T-helper 1 cell (primary cell): ENCODE measurements around the gene ENOPH1.
"Not testable (repeated sequence)": the region's sequence is repeated elsewhere in the genome, so short reads cannot be mapped to it uniquely, and the experiment has no call there.

ENCODE experiments used
- DNase-seq, 5 donors: peaks; one replicate each; pipeline ENCODE4 v3.0.0-alpha.2; 2012 to 2020
- total RNA-seq, 4 donors: gene quantifications; one replicate each; lab custom pipeline; 2026; lab: John Stamatoyannopoulos, UW

ENOPH1 gene
- total RNA-seq, result 25.4 to 37.3 (median 28.4) reads per million in 4 donors

DNA sequence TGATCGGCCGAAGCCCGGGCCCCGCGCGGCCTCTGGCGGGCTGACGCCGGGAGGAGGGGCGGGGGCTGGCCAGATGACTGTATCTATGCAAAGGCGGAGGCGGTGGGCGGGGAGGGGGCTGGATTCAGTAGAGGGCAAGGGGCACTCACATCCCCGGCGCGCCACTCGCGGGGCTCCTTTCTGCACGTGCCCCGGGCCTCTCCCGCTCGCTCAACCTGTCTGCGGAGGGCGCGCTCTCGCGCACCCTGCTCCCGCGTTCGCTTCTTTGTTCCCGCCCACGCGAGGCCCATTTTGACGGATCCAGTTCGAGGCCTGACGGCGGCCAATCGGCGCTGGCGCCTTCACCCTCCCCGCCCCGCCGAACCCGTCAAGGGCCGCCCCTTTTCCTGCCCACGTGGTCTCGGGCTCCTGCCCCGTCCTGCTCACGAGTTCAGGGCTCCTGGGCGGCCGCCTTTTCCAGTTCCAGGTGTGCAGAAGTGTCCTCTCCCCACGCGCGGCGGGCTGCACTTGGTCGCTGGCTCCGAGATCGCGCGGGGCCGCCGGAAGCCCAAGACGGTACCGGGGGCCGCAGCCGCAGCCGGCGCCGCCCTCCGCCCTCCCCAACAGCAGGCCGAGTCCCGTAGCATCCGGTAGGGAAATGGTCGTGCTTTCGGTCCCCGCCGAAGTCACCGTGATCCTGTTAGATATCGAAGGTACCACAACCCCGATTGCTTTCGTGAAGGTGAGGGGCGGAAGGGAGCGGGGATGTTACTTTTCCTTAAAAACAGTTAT lies at the start of gene ENOPH1, which contains the start of gene HNRNPDL:
Gene ENOPH1, plus strand, starts transcription at position 398 of the 771 bp plus-strand sequence. Its CDS starts 240 bp downstream, at position 638.
Gene HNRNPDL, minus strand, starts transcription at position 270 of the 771 bp plus-strand sequence. CDS start 772 bp downstream, outside the sequence.
- DNase-seq, result peak; percentile 90 to 96 (median 95)

DNA sequence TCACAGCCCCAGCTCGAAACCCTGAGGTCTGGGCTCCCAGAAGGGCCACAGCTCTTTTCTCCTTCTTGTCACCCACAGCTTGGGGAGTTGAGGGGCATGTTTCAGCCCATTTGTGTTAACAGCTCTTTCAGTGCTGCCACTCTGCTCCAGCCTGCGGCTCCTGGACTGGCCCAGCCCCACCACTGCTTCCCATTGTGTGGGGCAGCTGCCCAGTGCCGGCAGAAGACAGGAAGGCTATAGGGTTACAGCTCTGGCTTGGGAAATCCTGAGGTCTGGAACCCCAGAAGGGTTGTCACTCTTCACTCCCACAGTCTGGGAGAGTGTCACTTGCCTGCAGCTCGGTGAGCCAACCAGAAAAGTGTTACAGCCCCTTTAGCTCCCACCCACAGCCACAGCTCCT lies 49.6 kb upstream of the ENOPH1 start:
- no peak for DNase-seq

DNA sequence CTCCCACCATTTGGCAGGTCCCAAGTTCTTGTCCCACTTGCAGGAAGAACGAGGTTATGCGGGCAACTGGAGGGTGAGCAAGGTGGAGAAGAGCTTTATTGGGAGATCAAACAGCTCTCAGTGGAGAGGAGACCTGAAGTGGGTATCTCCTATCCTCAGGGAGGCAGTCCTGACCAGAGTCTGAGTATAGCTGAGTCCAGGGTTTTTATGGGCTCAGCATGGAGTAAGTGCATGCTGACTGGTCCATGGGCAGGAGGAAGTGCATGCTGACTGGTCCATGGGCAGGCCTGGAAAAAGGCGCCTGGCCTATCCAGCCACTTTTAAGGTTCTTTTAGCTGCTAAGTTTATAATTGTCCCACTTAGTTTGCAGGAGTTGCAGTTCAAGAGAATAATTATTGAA lies 49.2 kb upstream of the ENOPH1 start:
- no peak for DNase-seq

DNA sequence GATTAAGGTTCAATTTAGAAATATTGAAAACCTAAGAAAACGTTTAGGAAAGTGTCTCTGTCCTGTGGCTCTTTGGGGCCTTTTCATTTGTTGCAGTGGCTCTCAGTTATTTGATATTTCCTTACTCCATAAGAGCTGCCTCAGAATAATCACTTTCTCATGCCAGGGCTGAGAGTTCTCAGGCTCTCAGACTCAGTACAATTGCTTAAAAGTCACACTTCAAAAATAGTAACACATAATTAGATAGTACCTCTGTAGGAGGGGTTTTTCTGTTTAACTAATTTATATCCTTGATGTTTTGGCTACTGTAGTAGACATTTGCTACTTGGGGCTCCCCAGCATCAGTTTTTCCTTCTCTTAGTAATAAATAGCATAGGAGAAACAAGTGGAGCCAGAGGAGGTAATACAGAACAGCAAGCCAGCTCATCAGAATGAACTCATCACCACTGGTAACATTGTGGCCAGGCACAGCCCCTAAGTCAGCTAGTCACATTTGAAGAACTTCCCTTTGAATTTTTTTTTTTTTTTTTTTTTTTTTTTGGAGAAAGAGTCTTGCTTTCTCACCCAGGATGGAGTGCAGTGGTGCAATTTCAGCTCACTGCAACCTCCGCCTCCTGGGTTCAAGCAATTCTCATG lies 48.6 kb upstream of the ENOPH1 start:
- no peak for DNase-seq

DNA sequence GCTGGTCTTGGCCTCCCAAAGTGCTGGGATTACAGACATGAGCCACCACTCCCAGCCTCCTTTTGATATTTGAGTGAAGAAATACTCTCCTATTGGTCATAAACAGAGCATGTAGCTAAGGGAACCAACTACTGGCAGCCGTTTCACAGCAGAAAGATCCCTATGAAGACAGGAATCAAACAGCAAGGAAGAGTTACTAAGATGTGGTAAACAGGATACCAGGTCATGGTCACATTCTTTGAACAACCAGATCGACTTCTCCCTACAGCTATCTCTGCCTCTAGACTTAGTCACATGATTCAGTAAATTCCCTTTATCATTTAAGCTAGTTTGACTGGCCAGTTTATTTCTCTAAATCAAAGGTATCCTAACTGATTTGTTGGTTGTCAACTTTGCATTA lies 47.6 kb upstream of the ENOPH1 start:
- no peak for DNase-seq

DNA sequence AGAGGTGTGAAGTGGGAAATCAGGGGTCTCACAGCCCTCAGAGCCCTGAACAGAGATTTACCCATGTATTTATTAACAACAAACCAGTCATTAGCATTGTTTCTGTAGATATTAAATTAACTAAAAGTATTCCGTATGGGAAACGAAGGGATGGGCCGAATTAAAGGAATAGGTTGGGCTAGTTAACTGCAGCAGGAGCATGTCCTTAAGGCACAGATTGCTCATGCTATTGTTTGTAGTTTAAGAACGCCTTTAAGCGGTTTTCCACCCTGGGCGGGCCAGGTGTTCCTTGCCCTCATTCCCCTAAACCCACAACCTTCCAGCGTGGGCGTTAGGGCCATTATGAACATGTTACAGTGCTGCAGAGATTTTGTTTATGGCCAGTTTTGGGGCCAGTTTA lies 44.1 kb upstream of the ENOPH1 start:
- DNase-seq, result not testable (repeated sequence)

DNA sequence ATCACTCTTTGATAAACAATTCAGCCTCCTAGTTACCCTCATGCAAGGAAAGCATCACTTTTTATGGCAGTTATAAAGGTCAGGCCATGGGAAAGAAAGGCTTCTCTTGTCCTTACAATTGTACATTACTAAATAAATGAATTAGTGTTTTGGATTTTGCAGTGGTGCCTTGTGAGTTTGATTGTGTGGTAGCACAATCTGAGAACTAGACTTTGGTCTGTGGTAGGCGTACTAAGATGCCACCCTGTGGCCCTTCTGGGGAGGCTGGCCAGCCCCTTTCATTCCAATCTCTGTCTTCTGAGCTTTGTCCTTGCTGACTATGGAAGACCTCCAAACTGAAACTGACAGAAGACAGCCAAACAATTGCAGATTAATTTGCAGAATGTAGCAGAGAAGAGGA lies 42.0 kb upstream of the ENOPH1 start:
- DNase-seq, result no peak

DNA sequence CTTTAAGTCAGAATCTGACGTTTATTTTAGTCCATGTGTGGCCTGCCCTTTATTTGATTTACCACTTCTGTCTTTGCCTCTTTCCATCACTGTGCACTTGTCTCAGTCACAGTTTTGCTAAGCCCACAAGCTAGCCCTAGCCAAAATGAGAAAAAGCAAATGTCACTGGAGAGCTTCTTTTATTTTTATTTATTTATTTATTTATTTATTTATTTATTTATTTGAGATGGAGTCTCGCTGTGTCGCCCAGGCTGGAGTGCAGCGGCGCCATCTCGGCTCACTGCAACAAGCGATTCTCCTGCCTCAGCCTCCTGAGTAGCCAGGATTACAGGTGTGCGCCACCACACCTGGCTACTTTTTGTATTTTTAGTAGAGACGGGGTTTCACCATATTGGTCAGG lies 40.3 kb upstream of the ENOPH1 start:
- not testable (repeated sequence) for DNase-seq

DNA sequence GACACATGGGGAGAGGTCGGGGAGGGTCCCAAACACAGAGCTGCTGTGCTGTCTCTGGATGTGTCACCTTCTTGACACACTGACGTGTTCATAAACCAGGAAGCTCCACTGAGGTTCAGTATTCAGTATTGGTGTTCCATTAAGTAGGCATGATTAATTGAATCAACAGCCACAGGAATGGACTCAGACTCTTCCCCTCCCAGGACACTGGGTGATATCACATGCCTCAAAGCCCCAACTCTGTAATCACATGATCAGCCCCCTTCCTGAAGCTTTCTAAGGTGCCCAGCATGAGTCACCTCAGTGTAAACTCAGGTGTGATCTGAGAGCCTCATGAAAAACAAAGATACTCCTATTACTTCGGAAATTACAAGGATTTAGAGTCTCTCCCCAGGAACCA lies 35.5 kb upstream of the ENOPH1 start:
- no peak for DNase-seq

DNA sequence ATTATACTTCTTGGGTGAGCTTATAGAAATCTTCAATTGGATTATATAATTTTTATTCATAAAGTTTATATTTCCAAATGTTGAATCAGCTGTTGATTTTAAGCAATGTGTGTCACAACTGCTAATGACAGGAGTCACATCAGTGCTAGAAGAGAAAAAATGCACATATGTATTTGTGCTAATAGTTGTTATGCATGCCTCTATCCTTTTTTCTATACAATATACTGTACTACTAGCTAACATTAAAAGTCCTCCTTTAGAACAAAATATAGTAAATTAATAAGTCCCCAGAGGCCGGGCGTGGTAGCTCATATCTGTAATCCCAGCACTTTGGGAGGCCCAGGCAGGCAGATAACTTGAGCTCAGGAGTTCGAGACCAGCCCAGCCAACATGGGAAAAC lies 32.9 kb upstream of the ENOPH1 start:
- DNase-seq, result no peak

DNA sequence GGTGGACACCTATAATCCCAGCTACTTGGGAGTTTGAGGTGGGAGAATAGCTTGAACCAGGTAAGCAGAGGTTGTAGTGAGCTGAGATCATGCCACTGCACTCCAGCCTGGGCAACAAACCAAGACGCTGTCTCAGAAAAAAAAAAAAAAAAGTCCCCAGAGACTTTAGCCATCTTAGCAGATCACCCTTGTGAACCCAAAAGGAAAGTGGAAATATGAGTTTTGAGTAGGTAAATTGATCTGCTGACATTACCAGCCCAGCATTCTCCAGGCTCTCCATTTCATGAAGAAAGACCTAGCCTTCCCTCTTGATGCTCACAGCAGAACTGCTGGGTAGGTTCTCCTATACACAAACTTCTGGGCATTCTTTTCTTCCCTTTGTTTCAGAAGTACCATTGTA lies 32.1 kb upstream of the ENOPH1 start:
- DNase-seq, result no peak

DNA sequence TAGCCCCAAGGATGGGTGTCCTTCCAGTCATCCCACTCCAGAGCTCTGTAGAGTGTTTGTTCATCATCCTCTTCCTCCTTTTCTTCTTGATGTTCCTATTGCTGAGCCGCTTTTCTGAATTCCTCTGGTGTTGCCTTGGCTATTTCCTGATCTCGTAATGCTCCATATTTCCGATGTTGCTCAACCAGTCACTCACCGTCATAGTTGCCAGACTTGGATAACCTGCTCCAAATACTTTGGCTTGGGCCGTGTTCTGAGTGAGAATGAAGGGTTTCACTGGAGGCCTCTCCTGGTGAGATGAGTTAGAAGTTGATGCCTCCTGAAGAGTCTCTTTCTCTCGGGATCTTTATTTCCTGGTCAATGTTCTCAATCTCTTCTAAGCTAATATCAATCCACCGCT lies 28.8 kb upstream of the ENOPH1 start:
- no peak for DNase-seq

DNA sequence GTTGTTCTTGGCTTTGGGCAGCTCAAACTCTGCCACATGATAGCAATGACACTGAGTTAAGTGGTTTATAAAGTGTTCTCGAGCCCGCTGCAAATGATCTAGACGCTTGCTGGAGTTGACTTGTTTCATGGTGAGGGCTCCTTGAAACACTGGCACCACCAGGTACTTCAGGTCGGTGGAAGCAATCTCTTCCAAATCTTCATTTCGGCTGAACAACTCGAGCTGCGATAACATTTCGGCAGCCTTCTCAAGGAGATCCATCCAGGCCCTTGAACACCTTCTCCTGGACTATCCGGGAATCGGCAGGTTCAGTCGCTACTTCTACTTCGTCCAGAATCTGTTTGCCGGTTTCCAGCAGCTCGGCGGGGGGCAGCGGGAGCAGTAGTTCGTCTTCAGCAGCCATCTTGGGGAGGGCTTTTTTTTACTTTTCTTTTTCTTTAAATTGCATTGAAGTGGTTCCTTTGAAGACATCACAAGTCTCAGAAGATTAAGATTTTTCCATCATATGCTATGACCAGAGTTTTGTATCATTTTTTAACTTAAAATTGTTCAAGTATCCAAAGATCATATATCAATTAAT lies 28.1 kb upstream of the ENOPH1 start:
- DNase-seq, result no peak

DNA sequence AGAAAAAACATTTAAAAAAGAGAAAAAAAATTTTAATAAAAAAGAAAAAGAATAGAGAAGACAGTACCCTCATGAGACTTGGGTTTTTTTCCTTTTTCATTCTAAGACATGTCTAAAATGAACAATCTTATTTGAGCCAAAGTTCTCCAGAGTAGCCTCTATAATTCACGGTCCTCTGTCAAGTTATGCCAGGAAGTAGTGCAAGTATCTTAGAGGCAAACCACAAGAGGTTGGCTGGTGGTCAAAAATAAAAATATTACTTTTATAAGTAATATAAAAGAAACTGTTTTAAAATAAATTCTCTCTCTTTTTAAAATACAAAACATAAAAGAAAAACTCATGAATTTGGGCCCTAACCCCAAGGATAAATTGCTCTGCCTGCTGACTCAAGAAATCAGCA lies 26.7 kb upstream of the ENOPH1 start:
- no peak for DNase-seq

DNA sequence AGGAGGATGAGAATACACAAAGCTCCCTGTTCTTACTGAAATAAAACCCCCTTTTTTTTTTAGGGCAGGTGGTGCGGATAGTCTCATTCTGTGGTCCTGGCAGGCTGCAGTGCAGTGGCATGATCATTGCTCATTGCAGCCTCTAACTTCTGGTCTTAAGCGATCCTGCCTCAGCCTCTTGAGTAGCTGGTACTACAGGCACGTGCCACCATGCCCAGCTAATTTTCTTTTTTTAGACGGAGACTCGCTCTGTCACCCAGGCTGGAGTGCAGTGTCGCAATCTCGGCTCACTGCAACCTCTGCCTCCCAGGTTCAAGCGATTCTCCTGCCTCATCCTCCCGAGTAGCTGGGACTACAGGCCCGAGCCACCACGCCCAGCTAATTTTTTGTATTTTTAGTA lies 15.3 kb upstream of the ENOPH1 start:
- DNase-seq, result not testable (repeated sequence)

DNA sequence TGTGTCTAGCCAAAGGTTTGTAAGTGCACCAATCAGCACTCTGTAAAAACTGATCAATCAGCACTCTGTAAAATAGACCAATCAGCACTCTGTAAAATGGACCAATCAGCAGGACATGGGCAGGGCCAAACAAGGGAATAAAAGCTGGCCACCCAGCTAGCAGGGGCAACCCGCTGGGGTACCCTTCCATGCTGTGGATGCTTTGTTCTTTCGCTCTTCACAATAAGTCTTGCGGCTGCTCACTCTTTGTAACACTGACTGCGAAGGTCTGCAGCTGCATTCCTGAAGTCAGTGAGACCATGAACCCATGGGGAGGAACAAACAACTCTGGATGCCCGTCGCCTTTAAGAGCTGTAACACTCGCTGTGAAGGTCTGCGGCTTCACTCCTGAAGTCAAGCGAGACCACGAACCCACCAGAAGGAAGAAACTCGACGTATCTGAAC lies 14.4 kb upstream of the ENOPH1 start:
- no peak for DNase-seq

DNA sequence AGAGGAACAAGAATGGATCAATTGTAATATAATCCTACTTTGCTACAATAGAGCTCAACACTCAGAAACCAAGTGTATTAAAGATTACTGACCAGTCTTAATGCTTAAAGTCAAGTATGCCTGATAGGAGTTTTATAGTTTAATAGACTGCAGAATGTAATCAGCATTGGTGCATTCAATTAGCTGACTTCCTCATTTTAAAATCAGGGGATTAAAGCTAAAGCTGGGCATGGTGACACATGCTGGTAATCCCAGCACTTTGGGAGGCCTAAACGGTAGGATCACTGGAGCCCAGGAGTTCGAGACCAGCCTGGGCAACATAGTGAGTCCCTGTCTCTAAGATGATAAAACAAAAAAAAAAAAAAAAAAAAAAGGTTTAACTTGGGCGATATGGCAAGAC lies 10.9 kb upstream of the ENOPH1 start:
- DNase-seq, result no peak

DNA sequence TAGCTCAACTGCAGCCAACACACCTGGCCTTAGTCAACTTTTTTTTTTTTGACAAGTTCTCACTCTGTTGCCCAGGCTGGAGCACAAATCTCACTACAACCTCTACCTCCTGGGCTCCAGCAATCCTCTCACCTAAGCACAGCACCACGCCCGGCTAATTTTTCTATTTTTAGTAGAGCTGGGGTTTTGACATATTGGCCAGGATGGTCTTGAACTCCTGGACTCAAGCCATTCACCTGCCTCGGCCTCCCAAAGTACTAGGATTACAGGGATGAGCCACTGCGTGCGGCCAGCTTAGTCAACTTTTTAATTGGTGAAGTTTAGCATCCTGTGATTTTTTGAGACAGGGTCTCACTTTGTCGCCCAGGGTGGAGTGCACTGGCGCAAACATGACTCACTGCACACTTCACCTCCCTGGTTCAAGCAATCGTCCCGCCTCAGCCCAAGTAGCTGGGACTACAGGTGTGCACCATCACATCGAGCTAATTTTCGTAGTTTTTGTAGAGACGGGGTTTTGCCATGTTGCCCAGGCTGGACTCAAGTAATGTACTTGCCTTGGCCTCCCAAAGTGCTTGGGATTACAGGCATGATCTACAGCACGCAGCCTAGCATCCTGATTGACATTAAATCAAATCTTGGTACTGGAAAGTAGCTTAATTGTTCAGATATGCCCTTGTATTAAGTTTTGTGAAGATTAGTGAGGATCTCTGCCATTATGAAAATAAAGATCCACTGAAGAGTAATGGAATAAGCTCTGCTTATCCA lies 8.4 kb upstream of the ENOPH1 start:
- DNase-seq, result no peak

DNA sequence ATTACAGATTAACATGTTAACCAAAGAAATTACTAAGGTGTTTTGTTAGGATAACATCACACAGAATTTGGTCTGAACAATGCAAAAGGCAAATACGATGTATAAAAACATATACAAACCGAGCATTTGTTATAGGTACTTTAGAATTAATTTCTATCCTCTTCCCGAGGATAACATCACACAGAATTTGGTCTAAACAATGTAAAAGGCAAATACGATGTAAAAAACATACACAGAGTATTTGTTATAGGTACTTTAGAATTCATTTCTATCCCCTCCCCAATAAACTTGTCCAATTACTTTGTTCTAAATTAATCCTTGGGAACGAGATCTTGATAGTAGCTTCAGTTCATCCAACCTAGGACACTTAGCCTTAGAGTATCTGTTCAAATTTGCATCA lies 7.8 kb upstream of the ENOPH1 start:
- no peak for DNase-seq

DNA sequence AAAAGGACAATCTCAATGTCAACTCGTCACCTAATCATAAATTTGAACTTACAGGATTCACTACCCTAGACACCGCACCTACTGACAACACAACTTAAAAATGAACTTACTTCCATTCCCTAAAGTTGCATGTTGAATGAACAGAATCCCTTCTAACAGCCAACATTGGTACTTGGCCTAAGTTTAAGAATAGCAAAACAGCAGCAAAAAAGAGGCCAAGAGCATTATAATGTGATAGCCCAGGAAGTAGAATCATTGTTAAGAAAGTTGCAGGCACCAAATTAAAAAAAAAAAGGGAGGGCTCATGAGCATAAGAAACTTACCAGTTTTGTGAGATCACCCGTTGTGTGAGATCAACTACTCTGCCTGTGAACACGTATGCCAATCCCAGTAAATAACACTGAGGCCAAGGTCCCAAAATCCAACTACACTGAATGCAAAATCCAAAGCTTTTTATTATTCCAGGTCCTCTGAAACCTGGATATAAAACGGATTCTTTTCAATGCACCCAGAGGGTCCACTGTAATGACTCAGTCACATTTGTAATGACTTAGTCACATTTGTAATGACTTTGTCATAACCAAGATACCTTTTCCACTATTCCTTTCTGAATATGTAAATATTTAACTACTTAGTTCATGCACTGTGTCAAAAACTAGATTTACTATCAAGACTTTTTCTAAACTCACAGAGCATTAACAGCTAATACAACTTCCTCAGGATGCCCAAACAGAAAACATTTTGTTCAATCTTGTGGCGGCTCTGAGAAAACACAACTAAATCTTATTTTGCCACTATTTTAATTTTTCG lies 6.9 kb upstream of the ENOPH1 start:
- no peak for DNase-seq

DNA sequence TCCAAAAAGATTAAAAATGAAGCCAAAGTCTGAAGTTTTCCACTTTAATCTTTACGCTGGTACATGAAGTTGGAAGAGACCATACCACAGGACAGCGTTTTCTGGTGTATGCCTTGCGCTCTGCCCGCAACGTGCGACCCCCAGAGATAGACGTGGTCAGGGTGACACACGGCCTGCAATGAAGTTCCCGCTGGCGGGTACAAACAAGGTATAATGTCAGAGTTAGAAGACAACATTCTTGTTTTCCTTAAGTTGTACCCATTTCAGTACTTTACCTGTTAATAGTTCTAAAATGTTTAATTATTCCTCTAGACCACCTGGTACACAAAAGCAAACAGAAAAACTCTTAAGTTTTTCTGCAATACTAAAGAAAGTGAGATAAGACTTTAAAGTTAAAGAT lies 4.9 kb upstream of the ENOPH1 start:
- no peak for DNase-seq

DNA sequence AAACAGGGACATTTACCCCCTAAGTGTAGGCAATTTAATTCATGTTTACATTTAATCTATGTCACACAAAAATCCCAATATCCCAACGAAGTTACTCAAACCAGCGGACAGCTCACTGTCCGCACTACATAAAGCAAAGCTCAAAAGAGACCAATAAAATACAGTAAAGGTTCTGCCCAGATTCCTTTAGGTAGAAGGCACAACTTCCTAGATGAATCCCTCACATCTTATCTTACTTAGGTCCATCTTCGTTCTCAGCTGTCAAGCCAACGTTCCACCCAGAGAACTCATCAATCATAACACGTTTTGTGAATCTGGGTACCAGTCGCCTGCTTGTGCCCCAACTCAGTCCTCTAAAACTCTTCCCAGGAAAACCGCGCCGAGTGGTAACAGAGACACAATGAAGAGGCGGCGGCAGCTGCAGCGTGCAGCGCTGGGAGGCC lies 1.8 kb upstream of the ENOPH1 start:
- DNase-seq, result no peak
